Fibroblast of lung (primary cell): Measurements from ENCODE around the gene JMJD1C.

Experiments used
- EZH2 ChIP-seq: IDR thresholded peaks from 2 replicates; pipeline ENCODE4 v1.5.1; 2012; ENCODE audit warnings: low read length, control low read depth, mild to moderate bottlenecking; ENCODE audit errors: missing control alignments
- TF ChIP-seq, protein P1 (sequence below), 2 donors: IDR thresholded peaks in 1 of 2; conservative IDR thresholded peaks in 1 of 2; 1 replicate in 1 of 2; 2 replicates in 1 of 2; pipeline ENCODE4 v1.5.1; 2011 to 2012; ENCODE audit warnings: low read length in 2 of 2, control low read depth in 1 of 2, inconsistent platforms in 1 of 2, low read depth in 1 of 2, mild to moderate bottlenecking in 1 of 2

DNA sequence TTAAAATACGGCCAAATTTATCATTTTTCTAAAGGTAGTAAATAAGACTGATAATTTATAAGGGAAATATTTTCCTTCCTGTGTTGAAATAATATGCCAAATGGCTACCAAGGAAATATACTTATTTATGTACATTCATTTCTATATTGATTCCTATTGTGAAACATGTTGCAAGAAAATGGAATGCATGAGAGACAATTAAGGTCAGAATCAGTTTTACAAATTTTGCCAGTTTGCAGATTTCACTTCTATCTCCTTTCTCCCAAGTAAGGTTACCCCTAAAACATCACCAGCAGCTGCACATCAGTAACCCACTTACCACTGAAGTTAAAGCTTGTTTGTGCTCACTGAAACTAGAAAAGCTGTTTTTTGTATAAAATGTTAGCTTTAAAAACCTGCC, 36.2 kb upstream of the JMJD1C start:
- TF ChIP-seq, protein P1, sequence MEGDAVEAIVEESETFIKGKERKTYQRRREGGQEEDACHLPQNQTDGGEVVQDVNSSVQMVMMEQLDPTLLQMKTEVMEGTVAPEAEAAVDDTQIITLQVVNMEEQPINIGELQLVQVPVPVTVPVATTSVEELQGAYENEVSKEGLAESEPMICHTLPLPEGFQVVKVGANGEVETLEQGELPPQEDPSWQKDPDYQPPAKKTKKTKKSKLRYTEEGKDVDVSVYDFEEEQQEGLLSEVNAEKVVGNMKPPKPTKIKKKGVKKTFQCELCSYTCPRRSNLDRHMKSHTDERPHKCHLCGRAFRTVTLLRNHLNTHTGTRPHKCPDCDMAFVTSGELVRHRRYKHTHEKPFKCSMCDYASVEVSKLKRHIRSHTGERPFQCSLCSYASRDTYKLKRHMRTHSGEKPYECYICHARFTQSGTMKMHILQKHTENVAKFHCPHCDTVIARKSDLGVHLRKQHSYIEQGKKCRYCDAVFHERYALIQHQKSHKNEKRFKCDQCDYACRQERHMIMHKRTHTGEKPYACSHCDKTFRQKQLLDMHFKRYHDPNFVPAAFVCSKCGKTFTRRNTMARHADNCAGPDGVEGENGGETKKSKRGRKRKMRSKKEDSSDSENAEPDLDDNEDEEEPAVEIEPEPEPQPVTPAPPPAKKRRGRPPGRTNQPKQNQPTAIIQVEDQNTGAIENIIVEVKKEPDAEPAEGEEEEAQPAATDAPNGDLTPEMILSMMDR (conservative IDR thresholded peaks at IDR 0.05 in 1 of 2, IDR thresholded peaks at IDR 0.05 in 1 of 2; ENCODE audit: low read depth in 1 of 2, low read length in 2 of 2): no peak
- TF ChIP-seq EZH2: no peak
